Activated CD4-positive, alpha-beta T cell treated with anti-CD3 and anti-CD28 coated beads for 24 hours (primary cell): ENCODE measurements around the gene TRIM37.

Experiments used
- DNase-seq, 2 donors: peaks; one replicate each; pipeline ENCODE4 v3.0.0-alpha.2; 2020; ENCODE audit warnings: low read depth in 2 of 2

Gene TRIM37

DNA sequence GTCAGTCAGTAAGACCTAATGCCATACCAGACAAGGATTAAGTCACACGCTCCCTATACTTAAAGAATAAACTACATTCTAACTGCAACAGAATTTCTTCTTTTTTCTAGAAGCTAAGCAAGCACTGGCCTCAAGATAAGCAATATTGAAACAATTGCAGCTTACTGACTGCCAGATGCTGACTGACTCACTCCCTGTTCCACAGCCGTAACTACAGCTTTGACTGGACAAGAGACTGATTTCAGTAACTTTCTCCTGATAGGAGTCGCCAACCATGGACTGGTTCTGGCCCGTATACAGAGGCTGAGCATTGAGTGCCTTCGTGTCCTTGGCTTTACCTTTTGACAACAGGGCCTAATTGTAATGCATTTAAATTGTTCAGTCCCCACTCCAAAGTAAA, 67.9 kb downstream of the TRIM37 start:
- DNase-seq: no peak

DNA sequence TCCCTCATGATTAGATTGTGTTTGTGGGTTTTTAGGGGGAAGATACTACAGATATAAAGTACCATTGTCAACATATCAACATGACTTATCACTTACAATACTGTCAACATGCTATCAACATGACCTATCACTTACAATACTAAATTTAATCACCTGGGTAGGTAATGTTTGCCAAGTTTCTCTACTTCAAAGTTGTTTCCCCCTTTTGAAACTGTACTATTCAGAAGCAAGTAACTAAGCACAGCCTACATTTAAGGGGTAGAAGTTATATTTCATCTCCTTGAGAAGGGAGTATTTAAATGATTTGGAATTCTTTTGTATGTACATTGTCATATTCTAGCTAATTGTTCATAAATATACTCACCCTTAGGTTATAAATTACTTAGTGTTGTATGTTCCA, 68.7 kb downstream of the TRIM37 start:
- no peak for DNase-seq

DNA sequence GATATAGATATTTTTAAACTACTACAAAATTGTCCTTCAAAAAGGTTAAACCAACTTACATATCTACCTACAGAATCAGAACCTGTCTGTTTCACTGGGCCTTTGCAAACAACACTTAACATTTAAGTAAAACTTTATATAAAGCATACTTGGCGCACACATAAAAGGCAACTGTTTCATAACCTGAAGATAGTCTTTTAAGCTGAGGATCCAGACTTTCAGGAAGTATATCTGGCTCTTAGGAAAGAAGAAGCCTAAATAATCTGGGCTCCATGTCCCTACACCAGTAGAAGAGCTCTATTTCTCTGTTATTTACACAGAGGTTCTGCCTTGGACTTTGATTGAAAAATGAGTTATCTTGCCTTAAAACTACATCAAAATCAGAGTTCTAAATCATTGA, 75.9 kb downstream of the TRIM37 start:
- no peak for DNase-seq

DNA sequence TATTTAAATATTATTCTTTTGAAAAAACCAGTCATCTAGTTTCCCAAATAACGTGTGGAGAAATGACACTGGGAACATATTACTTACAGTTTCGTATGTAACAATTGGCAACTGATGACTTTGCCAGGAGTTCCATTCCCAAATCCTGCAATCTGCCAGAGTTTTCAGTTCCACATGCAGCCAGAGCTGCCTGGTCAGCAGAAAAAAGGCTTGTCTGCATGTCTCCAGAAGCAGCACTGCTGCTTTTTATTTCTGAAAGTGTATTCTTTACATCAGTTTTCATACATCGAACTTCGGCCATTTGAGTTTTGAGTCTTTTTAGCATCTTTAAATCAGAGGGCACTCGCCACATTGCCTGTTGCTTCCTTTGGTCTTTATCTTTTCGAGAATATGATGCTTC, 78.4 kb downstream of the TRIM37 start:
- DNase-seq: no peak

DNA sequence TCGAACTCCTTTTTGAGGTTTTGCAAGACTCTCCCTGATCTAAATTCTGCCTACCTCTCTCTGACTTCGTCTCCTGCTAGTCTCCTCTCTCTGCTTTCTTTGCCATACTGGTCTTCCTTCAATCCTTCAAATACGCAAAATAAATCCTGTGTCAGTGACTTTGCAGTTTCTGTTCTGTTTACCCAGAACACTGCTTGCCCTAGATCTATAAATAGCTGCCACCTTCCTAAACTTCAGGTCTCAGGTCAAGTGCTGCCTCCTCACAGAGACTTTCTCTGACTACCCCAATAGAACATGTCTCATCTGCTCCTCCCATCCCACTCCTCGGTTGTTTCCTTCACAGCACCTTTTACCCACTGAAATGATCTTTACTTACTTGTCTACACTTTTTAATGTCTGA, 78.9 kb downstream of the TRIM37 start:
- DNase-seq: no peak

DNA sequence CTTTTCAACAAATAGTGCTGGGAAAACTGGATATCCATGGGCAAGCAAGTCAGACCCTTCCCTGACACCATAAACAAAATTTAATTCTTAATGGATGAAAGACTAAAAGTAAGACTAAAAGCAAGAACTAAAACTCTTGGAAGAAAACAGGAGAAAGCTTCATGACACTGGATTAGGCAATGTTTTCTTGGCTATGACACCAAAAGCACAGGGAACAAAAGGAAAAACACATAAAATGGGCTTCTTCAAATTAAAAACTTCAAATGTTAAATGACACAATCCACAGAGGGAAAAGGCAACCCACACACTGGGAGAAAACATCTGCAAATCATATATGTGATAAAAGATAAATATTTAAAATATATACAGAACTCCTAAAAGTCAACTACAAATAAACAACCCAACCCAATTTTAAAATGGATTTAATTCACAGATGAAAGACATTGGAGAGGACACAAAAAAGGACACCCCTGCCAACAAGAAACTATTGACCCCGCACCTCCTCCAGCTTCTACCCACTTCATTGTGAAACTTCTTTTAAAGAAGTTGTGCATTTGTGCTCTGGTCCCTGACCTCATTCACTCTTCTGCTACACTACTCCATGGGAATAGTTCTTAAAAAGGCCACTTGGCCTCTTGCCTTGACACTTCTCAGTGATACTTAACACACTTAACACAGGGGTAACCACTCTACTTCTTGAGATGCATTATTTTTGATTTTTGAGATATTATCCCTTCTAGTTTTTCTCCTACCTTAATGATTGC, 80.3 kb downstream of the TRIM37 start:
- DNase-seq: no peak

DNA sequence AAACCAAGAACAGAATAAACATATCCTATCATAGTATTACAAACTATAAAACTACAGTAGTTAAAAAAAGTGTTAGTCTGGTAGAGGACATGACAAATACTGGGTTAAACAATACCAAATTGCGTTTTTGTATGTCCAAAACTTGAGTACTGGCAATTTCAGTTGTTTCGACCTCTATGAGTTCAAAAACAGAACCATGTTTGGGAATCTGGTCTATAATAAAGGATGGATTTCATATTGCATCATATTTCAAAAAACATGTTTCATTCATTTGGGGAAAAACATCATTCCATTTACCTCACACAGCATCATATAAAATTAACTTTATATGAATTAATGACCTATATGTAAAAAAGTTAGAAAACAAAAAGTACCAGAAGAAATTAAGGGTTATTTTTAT, 81.8 kb downstream of the TRIM37 start:
- DNase-seq: no peak

DNA sequence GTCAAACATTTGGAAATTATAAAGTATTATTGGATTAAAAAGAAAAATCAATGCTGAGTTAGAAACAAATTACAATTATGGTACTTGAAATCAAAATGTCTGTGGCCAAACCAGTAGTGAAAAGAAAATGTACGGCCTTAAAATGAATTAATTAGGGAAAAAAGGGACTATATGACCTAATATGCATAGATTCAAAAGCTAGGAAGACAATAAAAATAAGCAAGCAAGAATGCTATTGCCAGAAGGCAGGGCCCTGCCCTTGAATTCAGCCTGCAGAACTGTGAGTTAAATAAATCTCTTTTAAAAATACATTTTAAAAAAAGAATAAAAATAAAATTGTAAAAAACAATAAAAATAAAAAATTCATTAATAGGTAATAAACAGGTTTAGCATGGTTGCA, 88.7 kb downstream of the TRIM37 start:
- DNase-seq: no peak

DNA sequence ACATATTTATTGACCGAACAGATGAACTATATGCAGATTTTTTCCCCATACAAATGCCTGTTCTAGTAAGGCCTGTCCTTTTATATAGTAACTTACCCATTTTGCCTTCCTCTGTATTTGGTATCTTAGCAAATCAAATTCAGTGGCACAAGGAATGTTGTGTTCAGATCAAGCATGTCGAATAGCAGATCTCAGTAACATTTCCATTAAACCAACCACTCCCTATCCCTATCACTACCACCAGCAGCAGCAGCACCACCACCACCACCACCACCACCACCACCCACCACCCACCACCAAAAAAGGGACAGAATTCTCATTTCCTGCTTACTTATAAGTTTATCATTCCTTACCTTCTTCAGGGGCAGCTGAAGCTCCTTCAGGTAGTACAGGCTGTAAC, 94.7 kb downstream of the TRIM37 start:
- no peak for DNase-seq

DNA sequence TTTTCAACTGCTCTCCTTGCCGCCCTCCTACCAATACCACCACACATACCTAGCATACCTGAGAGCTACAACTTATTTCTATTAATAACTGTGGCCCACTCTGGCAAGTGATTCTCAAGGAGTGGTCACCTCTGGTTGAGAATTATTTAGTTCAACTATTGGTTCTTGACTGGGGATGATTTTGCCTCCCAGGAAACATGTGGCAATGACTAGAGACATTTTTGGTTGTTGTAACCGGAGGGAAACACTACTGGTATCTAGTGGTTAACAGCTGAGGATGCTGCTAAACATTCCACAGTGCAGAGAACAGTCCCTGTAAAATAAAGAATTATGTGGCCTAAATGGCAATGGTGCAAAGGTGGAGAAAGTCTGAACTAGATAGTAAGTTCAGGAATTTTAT, 96.7 kb downstream of the TRIM37 start:
- no peak for DNase-seq

DNA sequence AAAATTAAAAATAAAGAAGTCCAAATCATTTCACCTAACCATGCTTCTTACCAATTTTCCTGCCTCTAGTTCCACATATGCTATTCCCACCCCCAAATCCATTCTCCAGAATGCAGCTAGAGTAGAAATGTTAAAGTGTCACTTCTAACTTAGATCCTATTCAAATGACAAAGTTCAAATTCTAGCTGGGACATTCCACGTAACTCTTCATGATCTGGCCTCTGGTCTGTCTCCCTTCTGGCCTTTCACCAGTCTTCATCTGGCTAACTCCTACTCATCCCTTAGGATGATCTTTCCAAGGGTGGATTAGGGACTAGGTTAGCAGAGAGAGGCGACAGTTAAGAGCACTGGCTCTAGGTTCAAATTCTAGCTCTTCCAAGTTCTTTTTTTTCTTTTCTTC, 97.9 kb downstream of the TRIM37 start:
- no peak for DNase-seq

DNA sequence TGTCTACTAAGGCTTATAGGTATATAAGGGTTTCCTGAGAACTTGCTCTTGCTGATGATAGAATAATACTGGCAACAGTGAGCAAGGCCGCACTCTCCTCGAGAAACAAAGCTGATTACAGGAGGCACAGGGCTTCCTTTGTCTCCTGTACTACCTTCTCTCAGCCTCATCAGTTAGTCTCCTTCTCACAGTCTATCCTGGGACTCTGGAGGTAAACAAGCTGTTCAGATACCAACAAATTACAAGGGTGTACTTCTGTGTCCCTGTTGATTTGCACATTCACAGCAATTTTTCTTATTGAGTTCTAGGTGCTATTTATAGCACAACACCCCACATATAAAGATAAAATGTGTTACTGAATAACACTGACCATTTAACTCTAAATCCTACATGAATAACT, 98.7 kb downstream of the TRIM37 start:
- no peak for DNase-seq

DNA sequence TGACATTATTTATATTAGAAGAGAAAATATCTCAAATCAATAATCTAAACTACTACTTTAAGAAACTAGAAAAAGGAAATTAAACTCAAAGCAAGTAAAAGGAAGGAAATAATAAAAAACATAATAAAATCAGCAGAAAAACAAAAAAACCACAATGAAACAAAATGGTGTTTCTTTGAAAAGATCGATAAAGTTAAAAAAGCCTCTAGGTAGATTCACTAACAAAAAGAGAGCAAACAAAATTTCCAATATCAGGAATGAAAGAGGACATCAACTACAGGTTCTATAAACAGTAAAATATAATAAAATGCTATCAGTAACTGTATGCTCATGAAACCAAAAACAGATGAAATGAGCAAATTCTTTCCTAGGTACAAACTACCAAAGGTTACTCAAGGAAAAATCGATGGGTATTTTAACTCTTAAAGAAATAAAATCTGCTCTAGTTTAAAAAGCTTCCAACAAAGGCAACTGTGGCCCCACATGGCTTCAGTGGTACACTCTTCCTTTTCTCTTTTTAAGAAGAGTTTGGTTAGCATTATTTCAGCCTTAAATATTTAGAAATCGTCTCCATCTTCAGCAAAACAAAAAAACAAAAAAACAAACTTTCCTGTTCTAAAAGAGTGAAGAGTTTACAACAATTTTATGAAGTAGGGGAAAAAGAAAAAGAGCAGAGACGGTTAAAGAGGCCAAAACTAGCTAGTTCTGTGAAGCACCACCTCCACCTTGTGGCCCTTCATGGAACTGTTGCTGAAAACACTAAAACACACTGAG, 102.2 kb downstream of the TRIM37 start:
- peak; percentile 57 to 58 for DNase-seq

DNA sequence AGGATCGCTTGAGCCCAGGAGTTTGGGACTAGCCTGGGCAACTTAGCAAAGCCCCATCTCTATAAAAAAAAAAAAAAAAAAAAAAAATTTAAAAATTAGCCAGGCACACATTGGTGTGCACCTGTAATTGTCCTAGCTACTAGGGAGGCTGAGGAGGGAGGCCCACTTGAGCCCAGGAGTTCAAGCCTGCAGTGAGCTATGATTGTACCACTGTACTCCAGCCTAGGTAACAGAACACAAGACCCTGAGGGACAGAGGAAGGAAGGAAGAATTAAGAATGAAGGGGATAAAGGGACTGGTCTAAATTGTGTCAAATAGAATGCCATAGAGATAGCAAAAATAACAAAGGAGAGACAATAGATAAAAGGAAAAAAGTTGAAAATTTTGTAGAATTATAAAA, 102.8 kb downstream of the TRIM37 start:
- DNase-seq: no peak

DNA sequence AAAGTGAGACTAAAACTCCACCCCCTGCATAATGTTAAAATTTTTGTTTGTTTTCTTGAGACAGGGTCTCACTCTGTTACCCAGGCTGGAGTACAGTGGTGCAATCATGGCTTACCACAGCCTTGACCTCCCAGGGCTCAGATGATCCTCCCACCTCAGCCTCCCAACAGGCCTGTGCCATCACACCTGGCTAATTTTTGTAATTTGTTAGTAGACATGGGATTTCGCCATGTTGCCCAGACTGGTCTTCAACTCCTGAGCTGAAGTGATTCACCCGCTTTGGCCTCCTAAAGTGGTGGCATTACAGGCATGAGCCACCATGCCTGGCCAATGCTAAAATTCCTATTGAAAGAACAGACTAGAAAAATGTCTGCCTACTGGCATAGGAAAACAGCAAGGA, 103.8 kb downstream of the TRIM37 start:
- DNase-seq: no peak

DNA sequence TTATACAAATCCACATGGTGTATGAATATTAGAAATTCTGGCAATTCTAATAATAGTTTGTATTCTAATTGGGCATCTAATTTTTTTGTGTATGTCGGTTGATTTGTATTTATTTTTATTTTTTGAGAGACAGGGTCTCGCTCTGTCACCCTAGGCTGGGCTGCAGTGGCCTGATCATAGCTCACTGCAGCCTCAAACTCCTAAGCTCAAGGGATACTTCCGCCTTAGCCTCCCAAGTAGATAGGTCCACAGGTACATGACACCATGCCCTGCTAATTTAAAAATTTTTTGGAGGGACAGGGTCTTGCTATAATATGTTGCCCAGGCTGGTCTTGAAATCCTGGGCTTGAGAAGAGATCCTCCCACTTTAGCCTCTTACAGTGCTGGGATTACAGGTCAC, 104.6 kb downstream of the TRIM37 start:
- no peak for DNase-seq

DNA sequence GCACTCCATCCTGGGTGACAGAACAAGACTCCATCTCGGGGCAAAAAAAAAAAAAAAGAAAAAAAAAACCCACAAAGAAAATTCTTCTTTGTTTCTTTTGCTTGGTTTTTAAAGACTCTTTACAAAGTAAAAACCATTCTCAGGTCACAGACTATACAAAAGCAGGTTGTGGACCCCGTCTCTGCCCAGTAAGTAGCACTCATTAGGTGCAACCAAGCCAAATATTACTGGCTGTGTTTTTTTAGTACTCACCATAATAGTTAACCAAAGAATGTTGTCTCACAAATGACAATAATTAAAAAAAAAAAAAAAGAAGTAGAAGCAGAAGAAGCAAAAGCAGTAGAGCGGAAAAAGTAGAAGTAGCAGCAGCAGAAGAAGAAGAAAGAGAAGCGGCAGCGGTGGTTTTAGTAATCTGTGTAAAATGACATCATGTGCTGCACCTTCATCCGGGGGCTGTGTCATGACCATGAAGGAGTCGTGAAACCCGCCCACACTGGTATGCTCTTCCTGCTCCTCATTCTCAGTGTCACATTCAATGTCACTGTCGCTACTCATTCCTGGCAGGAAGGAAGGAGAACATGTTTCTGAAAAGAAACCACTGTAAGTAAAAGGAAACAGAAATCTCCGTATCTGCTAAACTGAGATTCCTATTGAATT, 105.4 kb downstream of the TRIM37 start:
- peak; percentile 52 to 58 for DNase-seq

DNA sequence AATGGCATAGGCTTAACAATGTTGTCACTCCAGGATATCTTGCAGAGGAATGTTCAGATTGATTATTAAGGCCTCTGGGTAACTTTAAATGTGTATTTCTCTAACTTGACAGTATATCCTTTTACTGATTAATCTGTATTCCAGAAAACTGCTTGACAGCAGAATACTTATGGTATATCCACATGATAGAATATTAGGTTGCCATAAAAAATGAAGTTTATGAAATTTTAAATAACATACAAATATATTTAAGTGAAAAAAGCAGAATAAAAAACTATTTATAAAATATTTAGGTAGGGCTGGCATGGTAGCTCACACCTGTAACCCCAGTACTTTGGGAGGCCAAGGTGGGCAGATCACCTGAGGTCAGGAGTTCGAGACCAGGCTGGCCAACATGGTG, 106.7 kb downstream of the TRIM37 start:
- DNase-seq: no peak

DNA sequence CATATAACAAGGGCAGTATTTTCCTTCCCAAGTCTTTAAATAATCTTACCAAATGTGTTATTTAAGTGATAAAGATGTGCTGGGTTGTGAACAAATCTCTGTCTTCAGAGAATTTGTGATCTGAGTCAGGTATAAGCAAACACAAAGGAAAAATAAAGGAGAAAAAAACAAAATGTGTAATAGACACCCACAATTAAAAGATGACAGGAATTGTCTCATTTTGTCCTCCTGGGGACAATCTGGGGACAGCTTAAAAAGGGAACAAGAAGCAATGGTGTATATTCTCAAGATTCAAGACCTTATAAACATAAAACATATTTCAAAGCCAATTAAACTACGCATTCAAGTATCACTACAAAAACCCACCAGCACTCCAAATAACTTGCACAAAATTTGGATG, 107.2 kb downstream of the TRIM37 start:
- no peak for DNase-seq

DNA sequence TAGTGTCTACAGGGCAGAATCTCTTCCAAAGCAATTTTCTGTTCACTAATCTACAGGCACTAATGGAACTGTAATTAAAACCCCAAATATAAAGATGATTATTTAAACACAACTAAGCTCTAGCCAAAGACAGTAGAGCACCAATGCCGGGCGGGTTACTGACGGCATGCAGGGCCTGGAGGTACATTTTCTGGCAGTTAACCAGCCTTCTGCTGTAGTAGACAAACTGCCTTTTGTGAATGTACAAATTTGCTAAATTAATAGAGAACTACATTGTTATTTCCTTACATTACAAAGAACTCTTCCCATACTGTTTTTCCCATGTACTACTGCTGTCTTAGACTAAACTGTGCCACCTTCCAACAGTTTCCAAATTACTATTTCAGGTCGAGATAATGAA, 107.8 kb downstream of the TRIM37 start:
- no peak for DNase-seq

DNA sequence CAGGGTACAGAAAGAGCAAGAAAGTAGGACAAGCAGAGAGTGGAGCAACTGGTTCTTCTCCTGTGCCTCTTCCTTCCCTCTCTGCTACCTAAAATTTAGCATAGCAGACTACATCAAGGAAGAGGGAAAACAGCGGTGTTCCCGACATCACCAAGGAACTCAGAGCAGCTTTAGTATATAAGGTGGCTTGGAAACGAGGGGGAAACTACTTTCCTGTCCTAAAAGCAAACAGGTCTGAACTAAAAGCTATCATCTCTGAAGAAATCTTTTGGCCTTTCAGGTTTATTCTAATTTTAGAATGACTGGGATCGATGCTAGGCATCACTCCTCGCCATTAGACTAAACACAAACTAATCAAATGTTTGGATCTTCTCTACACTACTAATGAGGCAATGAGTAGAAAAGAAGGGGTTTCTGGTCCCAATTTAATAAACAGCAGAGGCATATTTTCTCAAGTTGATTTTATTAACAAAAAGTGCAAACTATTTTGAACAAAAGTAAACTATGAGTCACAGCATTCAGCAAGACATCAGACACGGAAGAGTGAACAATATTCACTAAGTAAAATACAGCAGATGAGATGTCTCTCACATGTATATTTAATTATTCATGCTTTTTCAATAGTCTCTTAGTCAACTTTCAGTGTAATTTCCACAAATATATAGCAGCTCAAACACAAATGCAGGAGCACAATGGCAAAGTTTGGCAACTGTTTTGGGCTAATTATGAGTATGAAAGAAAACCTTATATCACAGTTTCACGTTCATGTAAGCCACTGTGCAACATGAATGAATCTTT, 108.7 kb downstream of the TRIM37 start:
- DNase-seq: no peak

DNA sequence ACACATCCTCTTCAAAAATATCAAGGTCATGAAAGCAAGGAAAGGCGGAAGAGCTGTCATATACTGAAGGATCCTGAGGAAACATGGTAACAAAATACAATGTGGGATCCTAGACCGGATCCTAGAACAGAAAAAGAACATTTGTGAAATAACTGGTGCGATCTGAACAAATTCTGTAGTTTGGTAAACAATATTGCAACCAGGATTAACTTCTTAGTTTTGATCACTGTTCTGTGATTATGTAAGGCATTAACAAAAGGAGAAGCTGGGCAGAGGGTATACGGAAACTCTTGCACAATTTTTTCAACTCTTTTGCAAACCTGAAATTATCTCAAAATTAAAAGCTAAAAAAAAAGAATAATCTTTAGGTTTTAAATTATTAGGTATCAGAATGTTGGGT, 109.7 kb downstream of the TRIM37 start:
- no peak for DNase-seq
